Transverse colon (tissue), 4 donors: ENCODE measurements around the gene FAHD2A. TPM values are rescaled to one million over a fixed set of nuclear protein-coding genes. Genes with fewer than 3 reads are reported as not detected.
"Not testable (repeated sequence)": the region's sequence is repeated elsewhere in the genome, so short reads cannot be mapped to it uniquely, and the experiment has no call there.

Experiments
- DNase-seq: peaks from one replicate; pipeline ENCODE4 v3.0.0-alpha.2; 2019
- H3K27ac ChIP-seq, 4 donors: fragments of 200-600 bp; sonication (generic); 2 replicates each; pipeline ENCODE4 v1.5.1; 2016 to 2018; ENCODE audit warnings: inconsistent platforms in 4 of 4
- H3K27me3 ChIP-seq: fragments of 200-600 bp; sonication (generic); 2 replicates; pipeline ENCODE4 v1.5.1; 2017; ENCODE audit warnings: inconsistent platforms
- H3K36me3 ChIP-seq, 4 donors: fragments of 200-600 bp; sonication (generic); 2 replicates each; pipeline ENCODE4 v1.5.1; 2017 to 2019; ENCODE audit warnings: inconsistent platforms in 4 of 4
- H3K4me1 ChIP-seq, 4 donors: fragments of 200-600 bp; sonication (generic); 2 replicates each; pipeline ENCODE4 v1.5.1; 2017 to 2020; ENCODE audit warnings: inconsistent platforms in 4 of 4
- H3K4me3 ChIP-seq, 4 donors: fragments of 200-600 bp; sonication (generic); 1 replicate in 1 of 4; 2 replicates in 3 of 4; pipeline versions ENCODE4 v1.5.1 to v1.6.1; 2017 to 2019; ENCODE audit warnings: inconsistent platforms in 4 of 4
- H3K9me3 ChIP-seq, 2 donors: fragments of 200-600 bp; sonication (generic); 2 replicates each; pipeline ENCODE4 v1.5.1; 2017 to 2019; ENCODE audit warnings: inconsistent platforms in 2 of 2
- WGBS, 2 donors: methylation state at CpG; one replicate each; pipeline ENCODE4 v1.1.5; 2018; ENCODE audit warnings: low coverage in 1 of 2; 5-methylcytosine and 5-hydroxymethylcytosine counted together
- in situ Hi-C, 4 donors: fragments of 200-750 bp; cut with MboI; loops; one replicate each; pipeline versions ENCODE4 v1.15.0 to v1.15.1; 2017; ENCODE audit warnings: low sequenced_read_pairs in 3 of 4, low pct_ligation_motif_present in 1 of 4, low pct_unique_long_range_greater_than_20kb in 1 of 4
- intact Hi-C: fragments of 100-400 bp; cut with DNase I; formaldehyde crosslinking; loops from one replicate; pipeline ENCODE4 v1.15.1; 2023; ENCODE audit warnings: low total_unique reads
- total RNA-seq, 4 donors: library from RNA; depleted of rRNA; stranded (reverse); fragments of >200 nt; gene quantifications; one replicate each; pipeline ENCODE4 v1.1.0, GENCODE V29; 2016
- TF ChIP-seq, protein P1 (sequence below), 5 experiments: fragments of 200-600 bp in 3 of 5; fragments of 450-650 bp in 2 of 5; sonication (generic) in 3 of 5; IDR thresholded peaks; 1 replicate in 2 of 5; 2 replicates in 3 of 5; pipeline ENCODE4 v1.5.1; 2016 to 2017; ENCODE audit warnings: antibody characterized with exemption in 5 of 5, inconsistent platforms in 3 of 5, mild to moderate bottlenecking in 2 of 5, moderate library complexity in 1 of 5

The FAHD2A gene
- total RNA-seq, 4 donors from 2014 or later = 29.9 to 134 (median 42.7) TPM

DNA sequence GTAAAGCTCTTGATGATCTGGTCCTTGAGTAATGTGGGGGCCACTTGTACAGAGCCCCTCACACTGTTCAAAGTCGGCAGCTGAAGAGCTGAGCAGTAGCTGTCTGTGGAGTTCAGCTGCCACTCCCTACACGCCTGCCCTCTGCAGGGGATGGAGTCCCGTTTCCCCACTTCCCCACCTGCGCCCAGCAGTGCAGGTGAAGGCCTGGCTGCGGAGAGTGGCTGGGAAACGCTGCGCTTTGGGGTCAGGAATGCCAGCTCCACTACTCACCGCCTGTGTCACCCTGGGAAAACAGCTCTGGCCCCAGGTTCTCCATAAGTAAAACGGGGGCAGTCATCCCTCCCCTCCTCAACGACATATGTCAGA, 521 bp upstream of the FAHD2A start:
- H3K9me3 ChIP-seq, H3K36me3 ChIP-seq, H3K27me3 ChIP-seq, in situ Hi-C loops, intact Hi-C loops: not testable (repeated sequence)
- Histone ChIP-seq H3K4me1 (peaks cover 7 to 20% (median 13%) of the 10 kb centered on the region in 4 donors), H3K27ac (peak overlapping the region; percentile 78 to 91 (median 90)), H3K4me3 (peak overlapping the region; percentile 60 to 84 (median 75))
- 0% methylated on average over 10 of the region's 10 CpGs; no CpG with 5 or more reads in 1 of the 2 donors for WGBS, 2 donors
- TF ChIP-seq, protein P1, sequence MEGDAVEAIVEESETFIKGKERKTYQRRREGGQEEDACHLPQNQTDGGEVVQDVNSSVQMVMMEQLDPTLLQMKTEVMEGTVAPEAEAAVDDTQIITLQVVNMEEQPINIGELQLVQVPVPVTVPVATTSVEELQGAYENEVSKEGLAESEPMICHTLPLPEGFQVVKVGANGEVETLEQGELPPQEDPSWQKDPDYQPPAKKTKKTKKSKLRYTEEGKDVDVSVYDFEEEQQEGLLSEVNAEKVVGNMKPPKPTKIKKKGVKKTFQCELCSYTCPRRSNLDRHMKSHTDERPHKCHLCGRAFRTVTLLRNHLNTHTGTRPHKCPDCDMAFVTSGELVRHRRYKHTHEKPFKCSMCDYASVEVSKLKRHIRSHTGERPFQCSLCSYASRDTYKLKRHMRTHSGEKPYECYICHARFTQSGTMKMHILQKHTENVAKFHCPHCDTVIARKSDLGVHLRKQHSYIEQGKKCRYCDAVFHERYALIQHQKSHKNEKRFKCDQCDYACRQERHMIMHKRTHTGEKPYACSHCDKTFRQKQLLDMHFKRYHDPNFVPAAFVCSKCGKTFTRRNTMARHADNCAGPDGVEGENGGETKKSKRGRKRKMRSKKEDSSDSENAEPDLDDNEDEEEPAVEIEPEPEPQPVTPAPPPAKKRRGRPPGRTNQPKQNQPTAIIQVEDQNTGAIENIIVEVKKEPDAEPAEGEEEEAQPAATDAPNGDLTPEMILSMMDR (IDR thresholded peaks at IDR 0.05) = peak in 1 of 5 experiments; percentile 14
- peak; percentile 48 for DNase-seq

DNA sequence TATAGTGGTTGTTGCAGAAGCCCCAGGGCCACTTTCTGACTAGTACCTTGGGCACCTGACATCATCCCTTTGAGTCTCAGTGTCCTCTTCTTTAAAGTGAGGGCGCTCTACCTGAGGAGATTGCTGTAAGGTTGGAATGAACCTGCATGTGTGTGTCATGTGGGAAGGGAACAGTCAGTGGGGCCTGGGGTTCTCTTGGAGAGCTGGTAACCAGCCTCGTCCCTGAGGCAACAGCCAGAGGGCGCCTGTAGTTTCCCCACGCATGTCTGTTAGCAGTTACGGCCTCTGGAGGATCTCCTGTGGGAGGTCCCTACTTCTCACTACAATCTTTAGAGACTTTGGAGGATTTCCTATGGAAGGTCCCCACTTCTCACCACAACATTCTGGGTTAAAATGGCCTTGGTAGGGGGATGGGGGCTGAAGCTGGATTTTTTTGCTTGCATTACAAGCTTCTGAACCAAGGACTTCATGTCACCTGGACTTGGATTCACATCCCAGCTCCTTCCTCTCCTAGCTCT, 755 bp downstream of the FAHD2A start:
- peak overlapping the region; percentile 60 to 84 (median 75) for H3K4me3 ChIP-seq
- peaks cover 7 to 20% (median 13%) of the 10 kb centered on the region in 4 donors for H3K4me1 ChIP-seq
- H3K9me3 ChIP-seq, intact Hi-C loops, H3K27me3 ChIP-seq, H3K36me3 ChIP-seq, in situ Hi-C loops: not testable (repeated sequence)
- DNase-seq = peak; percentile 47
- TF ChIP-seq, protein P1 (IDR thresholded peaks at IDR 0.05) = peak; percentile 24 to 35 (median 29)
- peak overlapping the region; percentile 78 to 91 (median 90) for H3K27ac ChIP-seq
- 0% methylated on average over 5 of the region's 5 CpGs; no CpG with 5 or more reads in 1 of the 2 donors for WGBS, 2 donors

DNA sequence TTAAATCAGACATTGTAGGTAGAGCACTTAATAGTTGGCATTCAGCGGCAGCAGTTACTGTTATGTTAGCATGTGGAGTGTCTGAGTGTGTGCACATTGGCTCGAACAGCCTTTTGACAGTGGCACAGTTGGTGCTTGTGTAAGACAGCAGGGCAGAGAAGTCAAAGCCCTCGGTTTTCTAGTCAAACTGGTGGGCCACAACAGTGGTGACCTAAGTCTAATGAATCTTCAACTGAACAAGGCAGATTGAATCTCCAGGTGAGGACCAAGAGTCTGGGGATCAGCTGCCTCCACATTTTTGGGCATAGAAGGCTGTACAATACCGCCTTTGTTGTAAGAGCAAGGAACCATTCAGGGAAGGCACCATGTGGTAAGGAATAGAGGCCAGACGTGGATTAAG, 1.3 kb downstream of the FAHD2A start:
- intact Hi-C loops, H3K27ac ChIP-seq, H3K36me3 ChIP-seq, DNase-seq, H3K27me3 ChIP-seq, in situ Hi-C loops, H3K9me3 ChIP-seq: not testable (repeated sequence)
- WGBS, 2 donors = 88 to 97% methylated on average over 3 to 5 of the region's 5 CpGs
- Histone ChIP-seq H3K4me3 (peak overlapping the region in 1 of 4 donors; percentile 60), H3K4me1 (peaks cover 7 to 20% (median 13%) of the 10 kb centered on the region in 4 donors)

DNA sequence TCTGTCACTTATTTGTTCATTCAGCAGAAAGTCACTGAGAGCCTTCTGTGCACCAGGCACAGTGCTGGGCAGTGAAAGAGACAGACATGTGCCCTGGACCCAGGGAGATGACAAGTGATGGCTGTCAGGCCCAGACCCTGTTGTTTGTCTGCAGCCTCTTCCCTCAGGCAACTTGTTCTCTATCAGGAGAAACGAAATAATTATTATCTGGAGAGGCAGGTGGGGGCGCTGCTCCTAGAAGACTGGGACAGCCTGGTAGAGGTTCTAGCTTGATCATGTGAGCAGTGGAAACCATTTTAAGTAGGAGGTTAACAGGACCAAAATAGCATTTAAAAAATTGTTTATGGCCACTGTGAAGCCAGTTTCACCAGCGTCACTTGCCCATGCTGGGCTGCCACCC, 2.2 kb downstream of the FAHD2A start:
- intact Hi-C loops, H3K27ac ChIP-seq, DNase-seq, H3K4me3 ChIP-seq, in situ Hi-C loops, H3K9me3 ChIP-seq, H3K27me3 ChIP-seq, H3K36me3 ChIP-seq: not testable (repeated sequence)
- H3K4me1 ChIP-seq = peaks cover 7 to 20% (median 13%) of the 10 kb centered on the region in 4 donors
- WGBS, 2 donors = 85% methylated on average over 3 of the region's 3 CpGs; no CpG with 5 or more reads in 1 of the 2 donors

DNA sequence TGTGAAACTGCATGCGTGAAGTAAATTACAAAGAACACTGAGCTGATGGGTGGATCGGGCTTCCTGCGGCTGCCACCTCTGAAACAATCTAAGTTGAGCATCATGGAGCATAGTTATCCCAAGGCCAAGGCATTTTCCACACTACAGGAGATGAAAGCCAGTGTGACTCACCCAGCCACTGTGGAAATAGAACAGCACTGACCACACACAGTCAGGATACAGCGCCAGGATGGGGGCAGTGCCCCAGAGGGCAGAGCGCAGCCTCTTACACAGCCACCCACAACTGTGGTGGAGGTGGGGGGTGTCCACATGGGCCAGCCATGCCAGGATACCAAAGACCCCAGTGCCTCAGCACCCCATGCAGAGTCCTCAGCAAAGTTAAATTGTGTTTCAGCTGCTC, 8.7 kb downstream of the FAHD2A start:
- DNase-seq, in situ Hi-C loops, H3K4me3 ChIP-seq, intact Hi-C loops, H3K27ac ChIP-seq, H3K36me3 ChIP-seq, H3K4me1 ChIP-seq, H3K27me3 ChIP-seq, H3K9me3 ChIP-seq: not testable (repeated sequence)
- 96% methylated on average over 5 of the region's 5 CpGs; no CpG with 5 or more reads in 1 of the 2 donors for WGBS, 2 donors

DNA sequence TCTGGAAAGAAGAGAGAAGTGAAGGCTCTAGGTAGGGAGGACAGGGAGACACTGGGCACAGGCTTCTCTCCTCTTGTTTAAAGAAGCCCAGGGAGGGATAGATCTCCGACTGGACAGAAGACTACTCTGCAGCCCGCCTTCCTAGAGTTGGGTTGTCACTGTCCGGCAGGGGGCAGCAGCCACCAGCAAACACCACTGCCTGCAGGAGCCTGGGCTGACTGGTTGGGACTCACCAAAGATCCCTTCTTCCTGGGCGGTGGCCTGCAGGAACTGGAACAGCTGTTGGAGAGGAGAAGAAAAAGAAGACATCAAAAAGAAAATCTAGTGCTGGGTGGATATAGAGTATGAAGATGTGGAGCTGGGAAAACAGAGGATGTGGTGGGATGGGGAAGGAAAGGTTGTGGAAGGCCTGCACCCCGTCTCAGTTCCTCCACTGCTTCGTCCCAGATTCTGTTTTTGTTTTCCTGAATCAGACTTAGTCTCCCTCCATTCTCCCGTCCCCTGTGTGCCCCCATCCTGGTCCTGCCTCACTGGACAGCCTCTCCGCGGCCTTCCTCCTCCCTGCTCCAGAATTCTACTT, 11.6 kb downstream of the FAHD2A start:
- TF ChIP-seq, protein P1 (IDR thresholded peaks at IDR 0.05) = peak; percentile 75 to 86 (median 84)
- in situ Hi-C loops, H3K27ac ChIP-seq, H3K4me1 ChIP-seq, H3K4me3 ChIP-seq, intact Hi-C loops, H3K36me3 ChIP-seq, H3K27me3 ChIP-seq, H3K9me3 ChIP-seq: not testable (repeated sequence)
- peak; percentile 85 for DNase-seq
- WGBS, 2 donors = 0 to 48% methylated on average over 1 to 9 of the region's 9 CpGs

DNA sequence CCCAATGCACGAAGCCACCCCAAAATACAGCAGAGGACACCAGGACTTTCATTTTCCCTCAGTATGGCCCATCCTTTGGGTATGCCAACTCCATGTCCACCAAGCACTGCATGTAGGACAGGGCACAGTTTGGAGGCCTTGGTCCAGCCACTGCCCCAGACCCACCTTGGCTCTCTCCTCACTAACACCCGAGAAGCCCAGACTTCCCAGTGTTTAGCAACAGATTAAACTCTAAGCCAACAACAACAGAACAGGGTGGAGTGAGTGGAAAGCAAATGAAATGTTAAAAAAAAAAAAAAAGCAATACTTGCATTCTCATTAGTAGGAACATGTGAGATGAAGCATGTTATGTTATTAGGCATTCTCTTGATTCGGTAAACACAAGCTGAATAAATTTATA, 12.6 kb downstream of the FAHD2A start:
- H3K4me3 ChIP-seq, H3K9me3 ChIP-seq, H3K27me3 ChIP-seq, H3K27ac ChIP-seq, DNase-seq, intact Hi-C loops, H3K36me3 ChIP-seq, in situ Hi-C loops, H3K4me1 ChIP-seq: not testable (repeated sequence)
- 71 to 81% methylated on average over 3 of the region's 3 CpGs for WGBS, 2 donors

DNA sequence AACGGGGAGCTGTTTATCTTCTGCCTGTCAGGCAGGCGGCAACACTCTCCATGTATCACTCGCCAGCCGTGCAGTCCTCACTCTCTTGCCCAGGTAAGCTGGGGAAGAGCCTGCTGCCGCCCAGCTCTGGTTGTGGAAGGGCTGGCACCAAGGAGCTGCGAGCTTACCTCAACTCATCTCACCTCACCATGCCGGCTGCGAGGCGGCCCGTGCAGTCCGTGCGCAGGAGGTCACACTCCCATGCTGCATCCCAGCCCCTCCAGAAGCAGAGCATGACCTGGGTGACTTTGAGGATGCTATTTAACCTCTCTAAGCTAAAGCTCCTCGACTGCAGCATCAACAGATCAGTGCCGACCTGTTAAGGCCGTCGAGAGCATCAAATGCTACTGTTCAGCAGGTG, 13.1 kb downstream of the FAHD2A start:
- H3K4me1 ChIP-seq, H3K4me3 ChIP-seq, H3K27me3 ChIP-seq, H3K36me3 ChIP-seq, H3K9me3 ChIP-seq, DNase-seq, in situ Hi-C loops, intact Hi-C loops, H3K27ac ChIP-seq: not testable (repeated sequence)
- WGBS, 2 donors = 69 to 84% methylated on average over 3 to 12 of the region's 16 CpGs
